Esophagus squamous epithelium (tissue), 4 donors: Measurements from ENCODE around the gene SYT2.

Experiments used
- CTCF ChIP-seq, 6 experiments: fragments of 450-650 bp in 4 of 6; fragments of 200-600 bp in 2 of 6; sonication (generic) in 2 of 6; IDR thresholded peaks; one replicate each; pipeline ENCODE4 v1.5.1; 2016 to 2019; ENCODE audit warnings: antibody characterized with exemption in 6 of 6, mild to moderate bottlenecking in 4 of 6, moderate library complexity in 4 of 6
- POLR2A ChIP-seq, 4 donors: fragments of 450-650 bp; IDR thresholded peaks; one replicate each; pipeline ENCODE4 v1.6.1; 2017; ENCODE audit warnings: antibody characterized with exemption in 4 of 4, mild to moderate bottlenecking in 4 of 4, moderate library complexity in 3 of 4

DNA sequence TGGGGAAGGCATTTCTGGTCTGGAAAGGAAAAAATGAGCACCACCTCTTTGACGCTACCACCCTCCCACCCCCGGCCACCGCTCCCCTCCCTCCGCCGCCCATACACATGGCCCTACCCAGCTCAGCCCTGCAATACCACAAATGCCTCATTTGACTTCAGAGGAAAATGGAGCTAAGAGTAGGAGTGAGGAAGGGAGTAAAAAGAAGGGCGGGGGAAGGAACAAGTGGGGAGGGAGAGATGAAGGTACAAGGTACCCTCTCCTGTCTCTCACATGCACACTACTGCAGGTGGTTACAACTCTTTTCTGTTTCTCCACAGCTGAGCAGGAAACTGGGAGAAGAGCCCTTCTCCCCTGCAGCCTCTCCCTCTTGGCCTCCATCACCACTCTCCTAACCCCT lies 7.1 kb downstream of the SYT2 start:
- TF ChIP-seq CTCF (IDR thresholded peaks at IDR 0.05) (no peak), POLR2A (IDR thresholded peaks at IDR 0.05) (no peak)
